Ascending aorta (tissue), 2 donors: ENCODE data around the gene NRXN3. TPM values are rescaled to one million over a fixed set of nuclear protein-coding genes. Genes with fewer than 3 reads are reported as not detected.
A peak's percentile ranks its signal among the peaks of the same experiment; 100 is the strongest.

ENCODE experiments used
- DNase-seq, 2 donors: peaks; one replicate each; pipeline ENCODE4 v3.0.0-alpha.2; 2019; ENCODE audit warnings: low spot score in 2 of 2
- H3K27ac ChIP-seq, 2 donors: fragments of 200-600 bp; sonication (generic); one replicate each; pipeline ENCODE4 v1.5.1; 2016 to 2017; ENCODE audit warnings: mild to moderate bottlenecking in 1 of 2
- H3K27me3 ChIP-seq: fragments of 200-600 bp; sonication (generic); one replicate; pipeline ENCODE4 v1.5.1; 2017
- H3K36me3 ChIP-seq, 2 donors: fragments of 200-600 bp; sonication (generic); one replicate each; pipeline ENCODE4 v1.5.1; 2016
- H3K4me1 ChIP-seq, 2 donors: fragments of 200-600 bp; sonication (generic); one replicate each; pipeline ENCODE4 v1.5.1; 2016 to 2017; ENCODE audit warnings: mild to moderate bottlenecking in 1 of 2
- H3K4me3 ChIP-seq, 2 donors: fragments of 200-600 bp; sonication (generic); one replicate each; pipeline ENCODE4 v1.5.1; 2016 to 2017; ENCODE audit warnings: mild to moderate bottlenecking in 1 of 2
- H3K9me3 ChIP-seq, 2 donors: fragments of 200-600 bp; sonication (generic); one replicate each; pipeline ENCODE4 v1.5.1; 2016
- intact Hi-C: fragments of 100-400 bp; cut with DNase I; formaldehyde crosslinking; loops from one replicate; pipeline ENCODE4 v1.15.1; 2023
- total RNA-seq: library from RNA; depleted of rRNA; stranded (reverse); fragments of >200 nt; gene quantifications from one replicate; pipeline ENCODE4 v1.1.0, GENCODE V29; 2016
- TF ChIP-seq, protein P1 (sequence below), 3 experiments: fragments of 200-600 bp in 2 of 3; fragments of 450-650 bp in 1 of 3; sonication (generic) in 2 of 3; IDR thresholded peaks; one replicate each; pipeline ENCODE4 v1.5.1; 2016 to 2019; ENCODE audit warnings: antibody characterized with exemption in 3 of 3, mild to moderate bottlenecking in 1 of 3, moderate library complexity in 1 of 3

Gene NRXN3
- total RNA-seq, 1 donor from 2014 or later = 21.0 TPM

DNA sequence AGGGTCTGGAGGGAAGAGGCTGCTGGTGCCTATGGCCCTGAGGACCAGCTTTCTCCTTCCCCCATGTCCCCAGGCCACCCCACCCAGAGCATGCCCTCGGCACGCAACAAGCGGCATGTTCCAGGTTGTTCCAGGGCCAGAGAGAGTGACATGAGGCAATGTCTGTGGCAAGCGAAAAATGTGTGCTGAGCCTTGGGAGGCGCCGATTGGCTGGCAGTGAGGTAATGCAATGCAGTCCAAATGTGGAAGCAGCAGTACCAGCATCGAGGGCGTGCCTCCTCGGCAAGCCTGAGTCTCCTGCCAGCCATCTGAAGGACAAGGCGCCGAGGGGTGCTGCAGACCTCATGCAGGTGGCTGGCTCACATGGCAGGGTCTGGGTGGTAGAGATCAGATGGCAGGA, 423.8 kb downstream of the NRXN3 start:
- Histone ChIP-seq H3K9me3 (no peaks in the 10 kb centered on the region), H3K36me3 (no peaks in the 10 kb centered on the region), H3K4me1 (no peaks in the 10 kb centered on the region), H3K4me3 (no peak overlapping the region), H3K27ac (no peak overlapping the region), H3K27me3 (no peaks in the 10 kb centered on the region)
- no peak for DNase-seq
- intact Hi-C loops = no loop called here
- TF ChIP-seq, protein P1, sequence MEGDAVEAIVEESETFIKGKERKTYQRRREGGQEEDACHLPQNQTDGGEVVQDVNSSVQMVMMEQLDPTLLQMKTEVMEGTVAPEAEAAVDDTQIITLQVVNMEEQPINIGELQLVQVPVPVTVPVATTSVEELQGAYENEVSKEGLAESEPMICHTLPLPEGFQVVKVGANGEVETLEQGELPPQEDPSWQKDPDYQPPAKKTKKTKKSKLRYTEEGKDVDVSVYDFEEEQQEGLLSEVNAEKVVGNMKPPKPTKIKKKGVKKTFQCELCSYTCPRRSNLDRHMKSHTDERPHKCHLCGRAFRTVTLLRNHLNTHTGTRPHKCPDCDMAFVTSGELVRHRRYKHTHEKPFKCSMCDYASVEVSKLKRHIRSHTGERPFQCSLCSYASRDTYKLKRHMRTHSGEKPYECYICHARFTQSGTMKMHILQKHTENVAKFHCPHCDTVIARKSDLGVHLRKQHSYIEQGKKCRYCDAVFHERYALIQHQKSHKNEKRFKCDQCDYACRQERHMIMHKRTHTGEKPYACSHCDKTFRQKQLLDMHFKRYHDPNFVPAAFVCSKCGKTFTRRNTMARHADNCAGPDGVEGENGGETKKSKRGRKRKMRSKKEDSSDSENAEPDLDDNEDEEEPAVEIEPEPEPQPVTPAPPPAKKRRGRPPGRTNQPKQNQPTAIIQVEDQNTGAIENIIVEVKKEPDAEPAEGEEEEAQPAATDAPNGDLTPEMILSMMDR (IDR thresholded peaks at IDR 0.05) = no peak

- Histone ChIP-seq H3K9me3 (no peaks in the 10 kb centered on the region), H3K4me1 (no peaks in the 10 kb centered on the region), H3K27me3 (no peaks in the 10 kb centered on the region), H3K36me3 (no peaks in the 10 kb centered on the region), H3K27ac (no peak overlapping the region), H3K4me3 (no peak overlapping the region)
- intact Hi-C loops = no loop called here
- DNase-seq = no peak
- TF ChIP-seq, protein P1 (IDR thresholded peaks at IDR 0.05) = no peak
Observed at GRCh38 chr14:78595797-78596196, 425.6 kb downstream of the NRXN3 start.

- no peak overlapping the region for H3K27ac ChIP-seq
- intact Hi-C loops = no loop called here
- H3K36me3 ChIP-seq = no peaks in the 10 kb centered on the region
- no peak for DNase-seq
- TF ChIP-seq, protein P1 (IDR thresholded peaks at IDR 0.05) = peak; percentile 38 to 70 (median 63)
- no peaks in the 10 kb centered on the region for H3K27me3 ChIP-seq
- H3K9me3 ChIP-seq = no peaks in the 10 kb centered on the region
- H3K4me1 ChIP-seq = no peaks in the 10 kb centered on the region
- H3K4me3 ChIP-seq = no peak overlapping the region
Observed at GRCh38 chr14:78598046-78598920, 428.1 kb downstream of the NRXN3 start.

DNA sequence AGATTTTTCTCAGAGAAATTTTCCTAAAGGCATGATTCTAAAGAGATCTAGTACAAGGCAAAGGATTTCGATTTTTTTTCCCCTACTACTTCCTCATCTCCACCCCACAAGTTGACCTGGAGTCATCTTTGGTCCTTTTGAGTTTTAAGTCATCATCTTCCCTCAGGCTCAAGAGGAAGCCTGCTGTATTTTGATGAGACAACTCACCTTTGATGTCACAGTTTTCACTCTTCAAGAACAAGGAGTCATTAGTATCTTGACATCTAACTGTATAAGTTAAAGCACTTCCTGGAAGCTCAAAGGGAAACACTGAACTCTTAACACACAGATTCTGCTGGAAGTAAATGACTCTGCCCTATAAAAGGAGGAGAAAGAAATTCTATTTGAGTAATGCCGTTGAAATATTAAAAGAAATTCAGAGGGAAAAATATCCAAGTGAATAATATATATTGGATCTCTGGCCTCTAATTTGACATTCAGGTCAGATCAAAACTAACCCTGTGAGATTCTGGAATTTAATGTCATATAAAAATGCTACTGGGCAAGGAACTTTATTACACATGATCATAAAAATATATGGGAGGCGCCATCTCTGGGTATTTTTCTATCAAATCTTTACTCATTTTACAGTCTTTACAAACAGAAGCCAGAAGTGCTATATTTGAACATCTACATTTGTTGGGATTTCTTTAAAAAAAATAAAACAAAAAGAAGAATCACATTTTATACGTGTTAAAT, 435.0 kb downstream of the NRXN3 start:
- intact Hi-C loops = no loop called here
- Histone ChIP-seq H3K27me3 (no peaks in the 10 kb centered on the region), H3K36me3 (no peaks in the 10 kb centered on the region), H3K9me3 (no peaks in the 10 kb centered on the region), H3K4me3 (no peak overlapping the region), H3K27ac (no peak overlapping the region), H3K4me1 (no peaks in the 10 kb centered on the region)
- TF ChIP-seq, protein P1 (IDR thresholded peaks at IDR 0.05) = no peak
- DNase-seq = no peak

DNA sequence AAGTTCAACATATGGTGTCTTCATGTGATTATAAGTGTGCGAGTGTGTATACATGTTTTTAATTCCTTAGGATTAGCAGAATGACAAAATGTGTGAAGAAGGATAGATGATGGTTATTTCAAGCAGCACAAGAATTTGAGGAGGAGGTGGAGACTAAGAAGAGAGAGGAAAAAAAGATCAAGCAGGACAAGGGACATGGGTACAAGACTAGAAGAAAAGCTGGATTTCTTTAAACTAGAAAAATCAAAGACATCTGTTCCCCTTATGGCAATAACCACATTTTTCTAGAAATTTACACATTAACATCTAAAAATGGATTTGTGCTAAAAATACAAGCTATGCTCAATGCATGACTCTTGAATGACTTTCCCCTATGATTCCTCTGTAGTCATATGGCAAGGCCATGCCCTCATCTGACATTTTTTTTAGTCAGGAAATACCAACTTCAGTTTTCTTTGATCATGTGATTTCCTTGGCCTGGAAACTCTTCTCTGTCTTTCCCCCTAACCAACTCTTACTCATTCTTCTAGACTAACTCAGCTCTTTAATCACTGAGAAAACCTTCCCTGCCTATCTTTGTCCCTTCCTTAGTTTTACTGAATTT, 435.8 kb downstream of the NRXN3 start:
- H3K27me3 ChIP-seq = no peaks in the 10 kb centered on the region
- intact Hi-C loops = no loop called here
- no peaks in the 10 kb centered on the region for H3K9me3 ChIP-seq
- no peak overlapping the region for H3K4me3 ChIP-seq
- H3K27ac ChIP-seq = no peak overlapping the region
- TF ChIP-seq, protein P1 (IDR thresholded peaks at IDR 0.05) = no peak
- H3K4me1 ChIP-seq = no peaks in the 10 kb centered on the region
- H3K36me3 ChIP-seq = no peaks in the 10 kb centered on the region
- no peak for DNase-seq
